Sigmoid colon (tissue), 4 donors: Measurements from ENCODE around the gene HHAT.

Source experiments
- POLR2A ChIP-seq, 2 donors: fragments of 450-650 bp; IDR thresholded peaks; one replicate each; pipeline ENCODE4 v1.6.1; 2016; ENCODE audit warnings: antibody characterized with exemption in 2 of 2, mild to moderate bottlenecking in 2 of 2, moderate library complexity in 2 of 2
- POLR2AphosphoS5 ChIP-seq, 4 donors: sonication (generic); formaldehyde crosslinking; IDR thresholded peaks; one replicate each; pipeline ENCODE4 v1.6.1; 2017; ENCODE audit warnings: antibody characterized with exemption in 4 of 4
- TF ChIP-seq, protein P1 (sequence below), 4 experiments: fragments of 450-650 bp in 3 of 4; fragments of 200-600 bp in 1 of 4; IDR thresholded peaks; one replicate each; pipeline ENCODE4 v1.5.1; 2016 to 2019; ENCODE audit warnings: antibody characterized with exemption in 4 of 4, mild to moderate bottlenecking in 3 of 4, moderate library complexity in 2 of 4

DNA sequence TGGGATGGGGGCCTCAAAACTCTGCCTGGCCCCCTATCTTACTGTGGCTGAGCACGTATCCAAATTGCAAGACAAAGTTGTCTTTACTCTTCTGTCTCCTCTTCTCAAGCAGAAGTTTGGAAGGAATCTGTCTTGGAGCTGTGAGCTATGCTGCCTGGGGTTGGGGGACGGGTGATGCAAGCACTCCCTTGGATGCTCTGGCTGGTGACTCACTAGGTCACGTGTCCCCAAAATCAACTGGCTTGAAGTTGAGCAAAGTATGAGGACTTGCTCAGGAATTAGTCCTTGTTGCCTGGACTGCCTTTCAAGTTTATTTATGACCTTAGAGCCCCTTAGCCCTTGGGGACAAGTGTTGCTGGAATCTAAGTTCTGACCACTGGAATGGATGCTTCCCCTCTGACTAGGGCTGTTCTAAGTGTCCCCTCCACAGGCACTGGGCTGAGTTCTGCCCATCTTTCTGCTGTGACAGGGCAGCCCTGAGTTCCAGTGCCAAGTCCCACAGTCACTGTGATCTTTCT is 269.5 kb downstream of the HHAT start:
- TF ChIP-seq, protein P1, sequence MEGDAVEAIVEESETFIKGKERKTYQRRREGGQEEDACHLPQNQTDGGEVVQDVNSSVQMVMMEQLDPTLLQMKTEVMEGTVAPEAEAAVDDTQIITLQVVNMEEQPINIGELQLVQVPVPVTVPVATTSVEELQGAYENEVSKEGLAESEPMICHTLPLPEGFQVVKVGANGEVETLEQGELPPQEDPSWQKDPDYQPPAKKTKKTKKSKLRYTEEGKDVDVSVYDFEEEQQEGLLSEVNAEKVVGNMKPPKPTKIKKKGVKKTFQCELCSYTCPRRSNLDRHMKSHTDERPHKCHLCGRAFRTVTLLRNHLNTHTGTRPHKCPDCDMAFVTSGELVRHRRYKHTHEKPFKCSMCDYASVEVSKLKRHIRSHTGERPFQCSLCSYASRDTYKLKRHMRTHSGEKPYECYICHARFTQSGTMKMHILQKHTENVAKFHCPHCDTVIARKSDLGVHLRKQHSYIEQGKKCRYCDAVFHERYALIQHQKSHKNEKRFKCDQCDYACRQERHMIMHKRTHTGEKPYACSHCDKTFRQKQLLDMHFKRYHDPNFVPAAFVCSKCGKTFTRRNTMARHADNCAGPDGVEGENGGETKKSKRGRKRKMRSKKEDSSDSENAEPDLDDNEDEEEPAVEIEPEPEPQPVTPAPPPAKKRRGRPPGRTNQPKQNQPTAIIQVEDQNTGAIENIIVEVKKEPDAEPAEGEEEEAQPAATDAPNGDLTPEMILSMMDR (IDR thresholded peaks at IDR 0.05) = no peak
- peak in 1 of 4 donors; percentile 48 for TF ChIP-seq POLR2AphosphoS5 (IDR thresholded peaks at IDR 0.05)
- TF ChIP-seq POLR2A (IDR thresholded peaks at IDR 0.05) = no peak
